Cardiac muscle cell (in vitro differentiated cells and primary cell): ENCODE measurements around the gene A4GALT. TPM values are rescaled to one million over a fixed set of nuclear protein-coding genes. Genes with fewer than 3 reads are reported as not detected.

ENCODE experiments used
- DNase-seq, 2 donors: peaks; one replicate each; pipeline versions ENCODE4 v3.0.0 to v3.0.0-alpha.2; 2010 to 2017; ENCODE audit warnings: low read depth in 1 of 2, low spot score in 1 of 2
- H3K27ac ChIP-seq: fragments of 200-600 bp; sonication (generic); 2 replicates; pipeline ENCODE4 v1.5.1; 2016
- H3K27me3 ChIP-seq: fragments of 200-600 bp; sonication (generic); 2 replicates; pipeline ENCODE4 v1.6.0; 2016; ENCODE audit warnings: control low read depth
- H3K36me3 ChIP-seq: fragments of 200-600 bp; sonication (generic); 2 replicates; pipeline ENCODE4 v1.5.1; 2016; ENCODE audit warnings: control low read depth
- H3K4me1 ChIP-seq: fragments of 200-600 bp; sonication (generic); 2 replicates; pipeline ENCODE4 v1.8.1; 2017; ENCODE audit warnings: low read depth, mild to moderate bottlenecking, mixed run types
- H3K4me3 ChIP-seq: fragments of 200-600 bp; sonication (generic); 2 replicates; pipeline ENCODE4 v1.5.1; 2016; ENCODE audit warnings: mild to moderate bottlenecking
- H3K9me3 ChIP-seq: fragments of 200-600 bp; sonication (generic); 2 replicates; pipeline ENCODE4 v1.5.1; 2017; ENCODE audit warnings: low read depth, mild to moderate bottlenecking, control low read depth
- polyA plus RNA-seq: library from polyadenylated mRNA; unstranded; fragments of >200 nt; fragmentation: Nextera tagmentation; extraction: Ambion mirVana; gene quantifications from 2 replicates; pipeline ENCODE4 v1.2.1, GENCODE V29; 2016
- total RNA-seq: library from RNA; depleted of rRNA; stranded (reverse); fragments of >200 nt; gene quantifications from 2 replicates; pipeline ENCODE4 v1.2.3, GENCODE V29; 2016
- TF ChIP-seq, protein P1 (sequence below): IDR thresholded peaks from 2 replicates; pipeline ENCODE4 v1.5.1; 2012; ENCODE audit warnings: low read depth, mild to moderate bottlenecking, low read length

A4GALT gene
- total and polyA plus RNA-seq, 2 experiments from 2014 or later = 15.1 to 26.1 TPM

DNA sequence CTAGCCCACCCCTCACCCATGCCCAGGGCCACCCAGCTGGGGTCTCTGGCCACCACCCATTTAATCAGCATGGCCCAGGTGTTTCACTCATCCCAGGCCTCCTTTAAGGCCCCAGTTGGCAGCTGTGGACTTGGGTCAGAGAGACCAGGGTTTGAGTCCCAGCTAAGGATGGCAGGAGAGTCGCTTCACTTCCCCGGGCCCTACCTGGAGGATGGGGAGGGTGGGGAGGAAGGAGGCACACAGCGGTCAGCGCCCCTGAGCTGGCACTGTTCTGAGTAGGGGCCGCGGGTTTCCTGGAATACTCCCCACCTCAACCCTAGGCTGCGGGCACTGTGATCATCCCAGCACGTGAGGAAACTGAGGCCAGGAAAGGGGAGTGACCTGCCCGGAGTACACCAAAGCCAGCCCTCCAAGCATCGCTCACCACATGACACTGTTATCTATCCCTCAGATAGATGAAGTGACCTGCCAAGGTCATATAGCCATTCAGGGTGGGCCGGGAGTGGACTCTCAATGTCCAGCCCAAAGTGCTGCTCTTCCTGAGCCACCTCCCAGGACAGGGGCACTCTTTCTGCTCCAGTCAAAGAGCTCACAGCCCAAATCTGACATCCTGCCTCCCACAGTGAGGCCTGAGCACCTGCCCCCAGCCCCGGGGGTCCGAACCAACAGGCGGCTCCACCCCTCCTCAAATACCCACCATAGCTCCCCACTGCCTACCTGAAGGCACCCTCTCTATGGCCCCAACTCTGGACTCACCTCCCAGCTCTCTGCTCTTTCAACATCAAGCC, 76.8 kb downstream of the A4GALT start:
- H3K9me3 ChIP-seq = no peaks in the 10 kb centered on the region
- peaks cover 55% of the 10 kb centered on the region for H3K4me1 ChIP-seq
- H3K27ac ChIP-seq = peak overlapping the region; percentile 84
- H3K4me3 ChIP-seq = no peak overlapping the region
- TF ChIP-seq, protein P1, sequence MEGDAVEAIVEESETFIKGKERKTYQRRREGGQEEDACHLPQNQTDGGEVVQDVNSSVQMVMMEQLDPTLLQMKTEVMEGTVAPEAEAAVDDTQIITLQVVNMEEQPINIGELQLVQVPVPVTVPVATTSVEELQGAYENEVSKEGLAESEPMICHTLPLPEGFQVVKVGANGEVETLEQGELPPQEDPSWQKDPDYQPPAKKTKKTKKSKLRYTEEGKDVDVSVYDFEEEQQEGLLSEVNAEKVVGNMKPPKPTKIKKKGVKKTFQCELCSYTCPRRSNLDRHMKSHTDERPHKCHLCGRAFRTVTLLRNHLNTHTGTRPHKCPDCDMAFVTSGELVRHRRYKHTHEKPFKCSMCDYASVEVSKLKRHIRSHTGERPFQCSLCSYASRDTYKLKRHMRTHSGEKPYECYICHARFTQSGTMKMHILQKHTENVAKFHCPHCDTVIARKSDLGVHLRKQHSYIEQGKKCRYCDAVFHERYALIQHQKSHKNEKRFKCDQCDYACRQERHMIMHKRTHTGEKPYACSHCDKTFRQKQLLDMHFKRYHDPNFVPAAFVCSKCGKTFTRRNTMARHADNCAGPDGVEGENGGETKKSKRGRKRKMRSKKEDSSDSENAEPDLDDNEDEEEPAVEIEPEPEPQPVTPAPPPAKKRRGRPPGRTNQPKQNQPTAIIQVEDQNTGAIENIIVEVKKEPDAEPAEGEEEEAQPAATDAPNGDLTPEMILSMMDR = no peak
- DNase-seq = no peak
- no peaks in the 10 kb centered on the region for H3K36me3 ChIP-seq
- H3K27me3 ChIP-seq = no peaks in the 10 kb centered on the region

DNA sequence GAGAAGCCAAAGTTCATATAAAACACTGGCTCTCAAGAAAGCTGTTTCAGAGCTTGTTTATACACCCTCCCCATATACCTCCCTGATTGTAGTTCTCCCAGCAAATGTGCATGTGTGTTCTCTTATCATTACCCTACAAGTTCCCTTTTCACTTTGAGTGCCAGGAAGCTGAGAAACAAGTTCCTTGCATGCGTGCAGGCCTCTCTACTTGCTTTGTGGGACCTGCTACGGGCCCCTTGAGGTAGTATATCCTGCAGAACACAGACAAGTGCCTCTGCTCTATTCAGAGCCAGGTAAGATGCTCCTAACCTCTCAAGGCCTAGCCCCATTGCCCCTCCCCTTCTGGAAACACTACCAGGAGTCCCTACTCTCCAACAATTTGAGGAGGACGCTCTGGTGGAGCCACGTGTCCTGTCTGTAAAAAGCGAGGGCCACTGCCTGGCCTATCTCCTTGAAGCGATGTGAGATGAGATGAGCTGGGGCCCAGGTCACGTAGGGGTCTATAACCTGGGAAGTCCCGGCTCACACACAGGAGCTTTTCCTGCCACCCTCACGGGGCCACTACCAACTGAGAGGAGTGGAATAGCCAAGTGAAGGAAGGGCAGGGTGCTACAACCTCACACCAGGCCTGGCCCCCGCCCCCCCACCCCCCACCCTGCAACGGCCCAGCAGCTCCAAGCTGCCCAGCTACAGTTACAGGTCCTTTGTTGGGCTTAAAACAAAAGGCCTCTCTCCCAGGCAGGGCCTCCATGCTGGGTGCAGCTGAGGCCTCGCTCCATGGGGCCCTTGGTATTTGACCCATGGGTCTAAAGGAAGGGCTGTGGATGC, 77.7 kb downstream of the A4GALT start:
- Histone ChIP-seq H3K4me3 (no peak overlapping the region), H3K27ac (peak overlapping the region; percentile 84), H3K4me1 (peaks cover 49% of the 10 kb centered on the region), H3K27me3 (no peaks in the 10 kb centered on the region), H3K9me3 (no peaks in the 10 kb centered on the region), H3K36me3 (no peaks in the 10 kb centered on the region)
- no peak for DNase-seq
- TF ChIP-seq, protein P1 = no peak

Other genes with a start within 250 kb of the A4GALT start
- 31.0 and 39.6 TPM in 2 replicates for gene RRP7A, start 201.1 kb downstream of the A4GALT start, total RNA-seq
- 43.7 and 59.4 TPM in 2 replicates for gene RRP7A, start 201.1 kb downstream of the A4GALT start, polyA plus RNA-seq
- 3.4 and 5.2 TPM in 2 replicates for gene SERHL2, start 166.9 kb downstream of the A4GALT start, total RNA-seq
- gene SERHL2, start 166.9 kb downstream of the A4GALT start, polyA plus RNA-seq = 2.7 and 10.8 TPM in 2 replicates
- gene POLDIP3, start 106.0 kb downstream of the A4GALT start, total RNA-seq = 41.5 and 58.8 TPM in 2 replicates
- 63.1 and 92.3 TPM in 2 replicates for gene POLDIP3, start 106.0 kb downstream of the A4GALT start, polyA plus RNA-seq
- gene ATP5MGL, start 80.3 kb downstream of the A4GALT start, total RNA-seq = 0.39 TPM in 1 of 2 replicates, not detected in the other
- 0.30 and 0.71 TPM in 2 replicates for gene ATP5MGL, start 80.3 kb downstream of the A4GALT start, polyA plus RNA-seq
- 180 and 189 TPM in 2 replicates for gene CYB5R3, start 71.5 kb downstream of the A4GALT start, total RNA-seq
- gene CYB5R3, start 71.5 kb downstream of the A4GALT start, polyA plus RNA-seq = 357 and 366 TPM in 2 replicates
- 26.3 and 30.1 TPM in 2 replicates for gene ARFGAP3, start 136.4 kb upstream of the A4GALT start, total RNA-seq
- 38.2 and 48.6 TPM in 2 replicates for gene ARFGAP3, start 136.4 kb upstream of the A4GALT start, polyA plus RNA-seq